AG09309 (cell line): Measurements from ENCODE around the gene NELFB.

ENCODE experiments used
- DNase-seq: peaks from one replicate; pipeline ENCODE4 v3.0.0-alpha.2; 2010; ENCODE audit warnings: low read depth
- H3K4me3 ChIP-seq: 2 replicates; pipeline ENCODE4 v1.5.1; 2011; ENCODE audit warnings: mild to moderate bottlenecking, low read depth, low read length, moderate library complexity; ENCODE audit not compliant: control insufficient read depth
- TF ChIP-seq, protein P1 (sequence below): IDR thresholded peaks from 2 replicates; pipeline ENCODE4 v1.5.1; 2011; ENCODE audit warnings: mild to moderate bottlenecking, low read depth, low read length, inconsistent platforms; ENCODE audit not compliant: insufficient read depth, control insufficient read depth; ENCODE audit errors: missing control alignments

The NELFB gene

GRCh38 chr9:137219757-137220316 is 35.3 kb upstream of the NELFB start:
- DNase-seq, result no peak
- TF ChIP-seq, protein P1, sequence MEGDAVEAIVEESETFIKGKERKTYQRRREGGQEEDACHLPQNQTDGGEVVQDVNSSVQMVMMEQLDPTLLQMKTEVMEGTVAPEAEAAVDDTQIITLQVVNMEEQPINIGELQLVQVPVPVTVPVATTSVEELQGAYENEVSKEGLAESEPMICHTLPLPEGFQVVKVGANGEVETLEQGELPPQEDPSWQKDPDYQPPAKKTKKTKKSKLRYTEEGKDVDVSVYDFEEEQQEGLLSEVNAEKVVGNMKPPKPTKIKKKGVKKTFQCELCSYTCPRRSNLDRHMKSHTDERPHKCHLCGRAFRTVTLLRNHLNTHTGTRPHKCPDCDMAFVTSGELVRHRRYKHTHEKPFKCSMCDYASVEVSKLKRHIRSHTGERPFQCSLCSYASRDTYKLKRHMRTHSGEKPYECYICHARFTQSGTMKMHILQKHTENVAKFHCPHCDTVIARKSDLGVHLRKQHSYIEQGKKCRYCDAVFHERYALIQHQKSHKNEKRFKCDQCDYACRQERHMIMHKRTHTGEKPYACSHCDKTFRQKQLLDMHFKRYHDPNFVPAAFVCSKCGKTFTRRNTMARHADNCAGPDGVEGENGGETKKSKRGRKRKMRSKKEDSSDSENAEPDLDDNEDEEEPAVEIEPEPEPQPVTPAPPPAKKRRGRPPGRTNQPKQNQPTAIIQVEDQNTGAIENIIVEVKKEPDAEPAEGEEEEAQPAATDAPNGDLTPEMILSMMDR, result no peak
- no peak overlapping the region for H3K4me3 ChIP-seq

- TF ChIP-seq, protein P1, result no peak
- no peak overlapping the region for H3K4me3 ChIP-seq
- no peak for DNase-seq
These were observed 34.6 kb upstream of the NELFB start for GRCh38 chr9:137220317-137221094.

GRCh38 chr9:137221095-137221505 is 34.0 kb upstream of the NELFB start:
- H3K4me3 ChIP-seq, result no peak overlapping the region
- DNase-seq, result no peak
- TF ChIP-seq, protein P1, result no peak

GRCh38 chr9:137221506-137222111 is 33.5 kb upstream of the NELFB start:
- TF ChIP-seq, protein P1, result no peak
- peak overlapping the region; percentile 29 for H3K4me3 ChIP-seq
- no peak for DNase-seq

DNA sequence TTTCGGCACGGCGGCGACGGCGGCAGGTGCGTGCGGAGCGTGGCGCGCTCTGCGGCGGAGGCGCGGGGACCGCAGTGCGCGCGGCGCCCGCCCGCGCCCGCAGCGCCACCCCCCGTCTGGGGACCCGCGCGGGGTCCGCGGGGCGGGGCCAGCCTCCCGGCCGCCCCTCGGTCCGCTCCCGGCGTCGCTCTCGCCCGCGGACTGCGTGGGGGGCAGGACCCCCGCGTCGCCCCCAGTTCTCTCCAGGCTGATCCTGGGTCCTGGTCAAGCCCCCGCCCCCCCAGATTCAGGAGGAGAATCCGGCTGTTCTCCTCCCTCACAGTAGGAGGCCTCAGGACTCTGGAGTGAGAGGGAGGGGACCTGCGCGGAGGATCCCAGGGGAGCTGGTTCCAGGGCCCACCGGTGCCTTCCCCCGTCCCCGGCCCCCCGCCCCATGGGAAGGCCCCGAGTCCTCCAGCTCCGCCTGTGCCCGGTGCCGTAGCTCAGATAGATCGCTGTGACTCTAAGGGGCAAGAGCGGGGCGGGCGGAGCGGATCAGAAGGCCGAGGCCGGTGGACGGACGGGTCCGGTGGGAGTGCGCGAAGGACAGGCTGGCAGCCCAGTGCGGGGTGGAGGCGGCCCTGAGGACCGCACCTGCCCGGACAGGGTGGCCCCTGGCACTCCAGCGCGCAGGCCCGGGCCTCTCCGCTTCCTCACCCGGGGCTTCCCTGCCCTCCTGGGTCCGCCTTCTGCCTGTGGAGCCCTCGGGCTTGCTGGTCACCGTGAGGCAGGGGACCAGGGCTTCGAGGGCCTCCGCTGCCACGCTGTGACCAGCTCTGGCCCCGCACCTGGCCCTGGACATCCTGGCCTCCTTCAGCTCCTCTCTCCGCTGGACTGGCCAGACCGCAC is 32.7 kb upstream of the NELFB start, which contains the start of gene RNF208:
TSS of gene RNF208 (minus strand) at position 51 of the 888 bp plus-strand sequence. CDS start 1,028 bp downstream, outside the sequence.
- TF ChIP-seq, protein P1, result no peak
- H3K4me3 ChIP-seq, result peak within 1 kb of the TSS; percentile 91
- no peak for DNase-seq

- peak; percentile 91 for DNase-seq
- peak overlapping the region; percentile 91 for H3K4me3 ChIP-seq
- TF ChIP-seq, protein P1, result no peak
These were observed 31.8 kb upstream of the NELFB start for GRCh38 chr9:137223078-137223970.
